Skeletal muscle cell (primary cell): Measurements from ENCODE around the gene CEP350.
"Not testable (repeated sequence)": the region's sequence is repeated elsewhere in the genome, so short reads cannot be mapped to it uniquely, and the experiment has no call there.

Source experiments
- DNase-seq: peaks from one replicate; pipeline ENCODE4 v3.0.0-alpha.2; 2010; ENCODE audit warnings: low read depth
- H3K4me3 ChIP-seq: 2 replicates; pipeline ENCODE4 v1.5.1; 2011; ENCODE audit warnings: low read depth, mild to moderate bottlenecking, control low read depth, low read length, moderate library complexity

The CEP350 gene

GRCh38 chr1:180097326-180097605 lies 142.7 kb downstream of the CEP350 start:
- H3K4me3 ChIP-seq, result no peak overlapping the region
- DNase-seq, result no peak

GRCh38 chr1:180101411-180101810 lies 146.8 kb downstream of the CEP350 start:
- DNase-seq, result no peak
- H3K4me3 ChIP-seq, result no peak overlapping the region

- no peak for DNase-seq
- H3K4me3 ChIP-seq, result no peak overlapping the region
These were observed 149.2 kb downstream of the CEP350 start for GRCh38 chr1:180103819-180104218.

- no peak for DNase-seq
These were observed 157.5 kb downstream of the CEP350 start for GRCh38 chr1:180112091-180112490.

GRCh38 chr1:180112984-180113647 lies 158.5 kb downstream of the CEP350 start:
- DNase-seq, result no peak
- H3K4me3 ChIP-seq, result no peak overlapping the region

More at GRCh38 chr1:180112091-180112490, 157.5 kb downstream of the CEP350 start:
- no peak overlapping the region for H3K4me3 ChIP-seq

- no peak for DNase-seq
These were observed 159.9 kb downstream of the CEP350 start for GRCh38 chr1:180114396-180114945.

GRCh38 chr1:180116964-180117763 lies 162.6 kb downstream of the CEP350 start:
- no peak overlapping the region for H3K4me3 ChIP-seq
- no peak for DNase-seq

More at GRCh38 chr1:180114396-180114945, 159.9 kb downstream of the CEP350 start:
- H3K4me3 ChIP-seq, result no peak overlapping the region

GRCh38 chr1:180117764-180118116 lies 163.1 kb downstream of the CEP350 start:
- peak; percentile 45 for DNase-seq

GRCh38 chr1:180119837-180120236 lies 165.2 kb downstream of the CEP350 start:
- DNase-seq, result no peak
- H3K4me3 ChIP-seq, result no peak overlapping the region

More at GRCh38 chr1:180117764-180118116, 163.1 kb downstream of the CEP350 start:
- no peak overlapping the region for H3K4me3 ChIP-seq

GRCh38 chr1:180123463-180123936 lies 168.9 kb downstream of the CEP350 start:
- H3K4me3 ChIP-seq, result no peak overlapping the region
- peak; percentile 15 for DNase-seq

- no peak for DNase-seq
- no peak overlapping the region for H3K4me3 ChIP-seq
These were observed 176.0 kb downstream of the CEP350 start for GRCh38 chr1:180130651-180131050.

GRCh38 chr1:180131510-180131909 lies 176.9 kb downstream of the CEP350 start:
- H3K4me3 ChIP-seq, result no peak overlapping the region
- DNase-seq, result peak; percentile 87

GRCh38 chr1:180133193-180133592 lies 178.6 kb downstream of the CEP350 start:
- no peak overlapping the region for H3K4me3 ChIP-seq
- no peak for DNase-seq

GRCh38 chr1:180133688-180134087 lies 179.1 kb downstream of the CEP350 start:
- DNase-seq, H3K4me3 ChIP-seq: not testable (repeated sequence)

- no peak for DNase-seq
These were observed 180.9 kb downstream of the CEP350 start for GRCh38 chr1:180135535-180135934.

GRCh38 chr1:180136331-180136967 lies 181.8 kb downstream of the CEP350 start:
- no peak overlapping the region for H3K4me3 ChIP-seq
- no peak for DNase-seq

More at GRCh38 chr1:180135535-180135934, 180.9 kb downstream of the CEP350 start:
- no peak overlapping the region for H3K4me3 ChIP-seq

GRCh38 chr1:180136968-180137356 lies 182.4 kb downstream of the CEP350 start:
- DNase-seq, result no peak
- H3K4me3 ChIP-seq, result no peak overlapping the region

- DNase-seq, result no peak
These were observed 183.2 kb downstream of the CEP350 start for GRCh38 chr1:180137776-180138175.

GRCh38 chr1:180141381-180141934 lies 186.8 kb downstream of the CEP350 start:
- DNase-seq, result no peak
- no peak overlapping the region for H3K4me3 ChIP-seq

More at GRCh38 chr1:180137776-180138175, 183.2 kb downstream of the CEP350 start:
- no peak overlapping the region for H3K4me3 ChIP-seq

GRCh38 chr1:180143359-180143758 lies 188.7 kb downstream of the CEP350 start:
- no peak overlapping the region for H3K4me3 ChIP-seq
- no peak for DNase-seq
